ENCODE results near the gene DERA. TPM values are rescaled to one million over a fixed set of nuclear protein-coding genes. Genes with fewer than 3 reads are reported as not detected.
"Not testable (repeated sequence)": the region's sequence is repeated elsewhere in the genome, so short reads cannot be mapped to it uniquely, and the experiment has no call there.

Gene DERA
- total RNA-seq, 4 donors from 2014 or later, result 28.8 to 47.6 (median 33.9) TPM

DNA sequence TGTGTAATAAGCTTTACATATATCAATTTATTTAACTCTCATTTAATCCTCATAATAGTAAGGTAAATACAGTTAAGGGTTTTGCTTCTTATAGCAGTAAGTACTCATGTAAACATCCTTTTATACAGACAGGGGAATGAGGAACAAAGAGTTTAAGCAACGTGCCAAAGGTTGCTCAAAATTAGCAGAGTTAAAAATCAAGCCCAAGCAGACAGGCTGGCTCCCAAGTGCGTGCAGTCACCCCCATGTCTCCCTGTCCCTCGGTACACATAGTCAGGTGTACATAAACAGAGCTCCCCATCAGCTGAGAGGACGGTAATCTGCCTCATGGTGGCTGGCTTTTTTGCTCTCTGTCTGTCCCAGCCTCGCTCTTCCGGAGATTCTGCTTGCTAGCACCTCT lies 126.4 kb downstream of the DERA start:
- TF ChIP-seq CTCF (IDR thresholded peaks at IDR 0.05), result no peak
- no peak for DNase-seq (ENCODE audit: low spot score)
- no peak for ATAC-seq (ENCODE audit: low FRiP score)

GRCh38 chr12:16043480-16043879 lies 132.3 kb downstream of the DERA start:
- DNase-seq (ENCODE audit: low spot score), result no peak
- no peak for ATAC-seq (ENCODE audit: low FRiP score)
- TF ChIP-seq CTCF (IDR thresholded peaks at IDR 0.05), result no peak

GRCh38 chr12:16046266-16046665 lies 135.1 kb downstream of the DERA start:
- TF ChIP-seq CTCF (IDR thresholded peaks at IDR 0.05), result no peak
- DNase-seq (ENCODE audit: low spot score) (no peak), ATAC-seq (ENCODE audit: low FRiP score) (no peak)

DNA sequence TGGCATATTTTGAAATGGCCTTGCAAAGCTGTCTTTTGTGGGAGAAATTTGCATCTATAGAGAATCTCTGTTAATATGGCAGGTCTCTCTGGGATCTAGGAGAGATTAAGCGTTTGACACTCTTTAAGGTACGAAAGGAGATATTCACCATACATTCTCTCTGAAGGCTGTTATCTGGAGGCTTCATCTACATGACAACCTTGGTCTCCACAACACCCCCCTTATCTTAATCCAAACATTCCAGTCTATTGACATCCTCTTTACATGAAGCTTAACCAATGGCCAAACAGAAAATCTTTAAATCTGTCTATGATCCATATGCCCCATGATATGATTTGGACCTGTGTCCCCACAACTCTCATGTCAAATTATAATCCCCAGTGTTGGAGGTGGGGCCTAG lies 137.4 kb downstream of the DERA start:
- DNase-seq (ENCODE audit: low spot score), result no peak
- ATAC-seq (ENCODE audit: low FRiP score), result no peak
- TF ChIP-seq CTCF (IDR thresholded peaks at IDR 0.05), result no peak

DNA sequence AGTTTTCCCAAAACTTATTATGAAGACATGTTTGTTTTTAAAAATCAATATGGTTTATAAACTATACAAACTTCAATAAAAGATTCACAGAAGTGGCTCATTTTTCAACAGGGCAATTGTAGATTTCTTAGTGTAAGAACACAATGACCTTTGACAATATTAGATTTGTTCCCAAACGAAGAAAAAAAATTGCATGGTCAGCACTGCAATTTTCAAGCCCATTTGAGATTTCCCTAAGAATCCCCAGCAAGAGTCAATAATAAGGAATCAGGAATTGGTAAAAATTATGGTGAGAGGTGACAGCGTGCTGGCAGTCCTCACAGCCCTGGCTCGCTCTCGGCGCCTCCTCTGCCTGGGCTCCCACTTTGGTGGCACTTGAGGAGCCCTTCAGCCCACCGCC lies 145.8 kb downstream of the DERA start:
- ATAC-seq (ENCODE audit: low FRiP score) (no peak), DNase-seq (ENCODE audit: low spot score) (no peak)
- no peak for TF ChIP-seq CTCF (IDR thresholded peaks at IDR 0.05)

GRCh38 chr12:16057351-16057751 lies 146.2 kb downstream of the DERA start:
- not testable (repeated sequence) for ATAC-seq (ENCODE audit: low FRiP score); DNase-seq (ENCODE audit: low spot score)

- no peak for TF ChIP-seq CTCF (IDR thresholded peaks at IDR 0.05)
- ATAC-seq (ENCODE audit: low FRiP score) (no peak), DNase-seq (ENCODE audit: low spot score) (no peak)
These were observed 151.5 kb downstream of the DERA start for GRCh38 chr12:16062611-16063010.

- DNase-seq (ENCODE audit: low spot score) (no peak), ATAC-seq (ENCODE audit: low FRiP score) (no peak)
- TF ChIP-seq CTCF (IDR thresholded peaks at IDR 0.05), result no peak
These were observed 152.6 kb downstream of the DERA start for GRCh38 chr12:16063726-16064125.
